GM23248 (cell line): ENCODE results near the gene FAM210A.

Experiments used
- EZH2 ChIP-seq: fragments of 200-600 bp; sonication (generic); IDR thresholded peaks from 2 replicates; pipeline ENCODE4 v1.6.1; 2018; ENCODE audit warnings: antibody characterized with exemption, mild to moderate bottlenecking; ENCODE audit not compliant: insufficient read depth, poor library complexity, severe bottlenecking
- EZH2phosphoT487 ChIP-seq: fragments of 200-600 bp; sonication (generic); IDR thresholded peaks from 2 replicates; pipeline ENCODE4 v1.6.1; 2018; ENCODE audit warnings: antibody characterized with exemption, moderate library complexity, mild to moderate bottlenecking, low read depth; ENCODE audit not compliant: insufficient read depth

DNA sequence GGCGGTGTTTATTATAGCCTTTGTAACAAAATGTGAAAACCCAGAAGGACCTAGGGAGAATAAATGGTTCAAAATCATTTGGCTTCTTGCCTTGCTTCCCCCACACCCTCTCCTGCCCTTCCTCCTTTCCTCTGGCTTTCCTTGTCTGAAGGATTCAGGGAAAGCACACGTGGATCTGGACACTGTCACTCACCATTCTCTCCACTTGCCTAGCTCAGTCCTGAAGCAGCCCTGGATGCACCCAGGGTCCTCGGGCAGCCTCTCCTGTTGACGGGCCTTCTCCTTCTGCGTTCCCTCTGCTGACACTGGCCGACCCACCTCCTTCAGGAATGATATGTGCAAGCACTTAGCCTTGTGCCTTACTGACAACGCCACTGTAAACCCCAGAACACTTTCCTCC, 68.4 kb downstream of the FAM210A start:
- TF ChIP-seq EZH2phosphoT487 (no peak), EZH2 (no peak)
